Measurements from ENCODE around the gene GALNT1. TPM values are rescaled to one million over a fixed set of nuclear protein-coding genes. Genes with fewer than 3 reads are reported as not detected.

GALNT1 gene
- total and polyA plus RNA-seq, 7 experiments from 2014 or later = 20.9 to 42.0 (median 29.3) TPM

DNA sequence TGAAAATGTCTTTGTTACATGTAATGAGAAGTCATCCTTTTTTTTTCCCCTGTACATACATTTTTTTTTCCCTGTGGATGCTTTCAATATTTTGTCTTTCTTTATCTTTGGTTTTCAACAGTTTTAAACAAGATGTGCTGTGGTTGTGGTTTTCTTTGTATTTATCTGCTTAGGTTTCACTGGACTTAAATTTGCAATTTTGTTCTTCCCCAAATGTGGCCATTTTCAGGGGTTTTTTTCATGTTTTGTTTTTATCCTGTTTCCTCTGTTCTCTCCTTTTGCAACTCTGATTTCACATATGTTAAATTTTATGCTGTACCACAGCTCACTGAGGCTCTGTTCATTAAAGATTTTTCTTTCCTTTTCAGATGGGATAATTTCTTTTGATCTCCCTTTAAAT, 41.7 kb downstream of the GALNT1 start:
- intact Hi-C loops (cut with micrococcal nuclease) = no loop called here
- Mint-ChIP-seq H3K4me3 (peak overlapping the region in 9 of 10 donors; percentile 13 to 82 (median 49)), H3K27ac (peak overlapping the region in 5 of 9 donors; percentile 6 to 75 (median 60)), H3K27me3 (no peaks in the 10 kb centered on the region), H3K36me3 (peaks cover 3 to 25% (median 15%) of the 10 kb centered on the region in 5 donors), H3K9me3 (peaks cover 0 to 14% (median 0%) of the 10 kb centered on the region in 11 donors), H3K4me1 (peaks cover 24 to 41% (median 28%) of the 10 kb centered on the region in 7 donors)
- H3K9me3 ChIP-seq (ENCODE audit: control insufficient read depth in 2 of 3, low read length in 3 of 3) = no peaks in the 10 kb centered on the region
- DNase-seq (no peak), ATAC-seq (no peak)
- ChIA-PET CTCF (no interaction called here), POLR2A (no interaction called here)
- no peak overlapping the region for H3K27ac ChIP-seq (ENCODE audit: low read depth, low read length)
- no peak overlapping the region for H3K4me3 ChIP-seq (ENCODE audit: low read length)
- H3K27me3 ChIP-seq (ENCODE audit: control insufficient read depth in 2 of 2, insufficient read depth in 2 of 2, low read length in 2 of 2) = no peaks in the 10 kb centered on the region
- H3K4me1 ChIP-seq (ENCODE audit: control insufficient read depth in 2 of 2, insufficient read depth in 2 of 2, low read length in 2 of 2) = peaks cover 12 to 16% of the 10 kb centered on the region in 2 donors
- H3K36me3 ChIP-seq (ENCODE audit: control insufficient read depth in 2 of 3, insufficient read depth in 3 of 3, low read length in 3 of 3) = no peaks in the 10 kb centered on the region

DNA sequence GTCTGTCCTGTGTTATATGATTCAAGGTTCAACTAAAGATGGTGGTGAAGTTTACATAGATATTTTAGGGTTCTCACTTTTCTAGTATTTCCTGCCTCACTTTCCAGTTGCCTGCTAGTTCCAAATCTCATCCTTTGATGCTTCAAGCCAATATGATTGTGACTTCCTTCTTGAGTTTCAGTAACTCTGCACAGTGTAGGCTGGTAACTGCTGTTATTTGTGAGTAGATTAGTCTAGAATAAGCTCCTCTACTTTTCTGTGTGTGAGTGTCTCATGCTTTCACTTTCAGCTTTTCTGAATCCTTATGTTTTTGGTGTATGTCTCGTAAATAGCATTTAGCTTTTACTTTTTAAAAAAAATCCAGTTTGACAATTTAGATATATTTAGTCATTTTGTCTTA, 42.6 kb downstream of the GALNT1 start:
- ATAC-seq (no peak), DNase-seq (peak in 4 of 9 donors; percentile 9 to 29 (median 19))
- Histone ChIP-seq H3K27ac (ENCODE audit: low read depth, low read length) (no peak overlapping the region), H3K36me3 (ENCODE audit: control insufficient read depth in 2 of 3, insufficient read depth in 3 of 3, low read length in 3 of 3) (no peaks in the 10 kb centered on the region), H3K9me3 (ENCODE audit: control insufficient read depth in 2 of 3, low read length in 3 of 3) (no peaks in the 10 kb centered on the region), H3K4me1 (ENCODE audit: control insufficient read depth in 2 of 2, insufficient read depth in 2 of 2, low read length in 2 of 2) (peaks cover 12 to 16% of the 10 kb centered on the region in 2 donors), H3K27me3 (ENCODE audit: control insufficient read depth in 2 of 2, insufficient read depth in 2 of 2, low read length in 2 of 2) (no peaks in the 10 kb centered on the region), H3K4me3 (ENCODE audit: low read length) (no peak overlapping the region)
- Mint-ChIP-seq H3K9me3 (peaks cover 0 to 20% (median 0%) of the 10 kb centered on the region in 11 donors), H3K36me3 (peaks cover 3 to 31% (median 23%) of the 10 kb centered on the region in 5 donors), H3K4me3 (peak overlapping the region in 9 of 10 donors; percentile 10 to 82 (median 57)), H3K27ac (peak overlapping the region in 7 of 9 donors; percentile 3 to 75 (median 9)), H3K27me3 (no peaks in the 10 kb centered on the region), H3K4me1 (peaks cover 24 to 41% (median 28%) of the 10 kb centered on the region in 7 donors)
- intact Hi-C loops (cut with micrococcal nuclease) = loop anchor here in 1 of 2 donors (2.0 kb wide), 1 partner anchor 13 kb away; no protein-coding TSS in a partner anchor
- ChIA-PET POLR2A (interaction anchor here (0.6 to 0.9 kb wide), 3 partner anchors 9 to 66 kb away, joined by 3 to 4 read pairs (median 3); no protein-coding TSS in a partner anchor), CTCF (interaction anchor here (0.7 kb wide), 1 partner anchor 30 kb away, joined by 3 read pairs; no protein-coding TSS in a partner anchor)

DNA sequence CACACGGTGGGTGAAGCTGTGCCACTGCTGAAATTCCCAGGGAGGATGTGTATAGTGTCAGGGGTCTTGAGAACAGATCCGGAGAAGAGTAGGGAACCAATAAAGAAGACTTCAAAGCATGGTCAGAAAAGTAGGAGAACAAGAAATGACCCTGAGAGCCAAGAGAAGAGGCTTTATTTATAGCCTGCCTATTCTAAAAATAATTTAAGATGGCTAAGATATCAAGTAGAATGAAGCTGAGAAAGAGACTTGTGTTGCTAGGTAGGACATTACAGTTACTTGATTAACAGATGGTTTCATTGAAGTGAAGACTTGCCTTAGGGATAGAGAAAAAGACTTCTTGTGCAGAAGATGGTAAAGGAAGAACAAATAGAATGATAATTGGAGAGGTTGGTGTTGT, 43.7 kb downstream of the GALNT1 start:
- Mint-ChIP-seq H3K9me3 (peaks cover 0 to 22% (median 1%) of the 10 kb centered on the region in 11 donors), H3K27me3 (no peaks in the 10 kb centered on the region), H3K4me1 (peaks cover 18 to 41% (median 28%) of the 10 kb centered on the region in 7 donors), H3K4me3 (no peak overlapping the region), H3K36me3 (peaks cover 3 to 37% (median 25%) of the 10 kb centered on the region in 5 donors), H3K27ac (no peak overlapping the region)
- no peak overlapping the region for H3K27ac ChIP-seq (ENCODE audit: low read depth, low read length)
- intact Hi-C loops (cut with micrococcal nuclease) = loop anchor here in 1 of 2 donors (1.0 to 2.0 kb wide), 2 partner anchors 8 to 14 kb away; no protein-coding TSS in a partner anchor
- H3K4me1 ChIP-seq (ENCODE audit: control insufficient read depth in 2 of 2, insufficient read depth in 2 of 2, low read length in 2 of 2) = peaks cover 12 to 16% of the 10 kb centered on the region in 2 donors
- ChIA-PET POLR2A (no interaction called here), CTCF (no interaction called here)
- DNase-seq (no peak), ATAC-seq (no peak)
- H3K9me3 ChIP-seq (ENCODE audit: control insufficient read depth in 2 of 3, low read length in 3 of 3) = no peaks in the 10 kb centered on the region
- H3K27me3 ChIP-seq (ENCODE audit: control insufficient read depth in 2 of 2, insufficient read depth in 2 of 2, low read length in 2 of 2) = no peaks in the 10 kb centered on the region
- H3K4me3 ChIP-seq (ENCODE audit: low read length) = no peak overlapping the region
- H3K36me3 ChIP-seq (ENCODE audit: control insufficient read depth in 2 of 3, insufficient read depth in 3 of 3, low read length in 3 of 3) = no peaks in the 10 kb centered on the region

DNA sequence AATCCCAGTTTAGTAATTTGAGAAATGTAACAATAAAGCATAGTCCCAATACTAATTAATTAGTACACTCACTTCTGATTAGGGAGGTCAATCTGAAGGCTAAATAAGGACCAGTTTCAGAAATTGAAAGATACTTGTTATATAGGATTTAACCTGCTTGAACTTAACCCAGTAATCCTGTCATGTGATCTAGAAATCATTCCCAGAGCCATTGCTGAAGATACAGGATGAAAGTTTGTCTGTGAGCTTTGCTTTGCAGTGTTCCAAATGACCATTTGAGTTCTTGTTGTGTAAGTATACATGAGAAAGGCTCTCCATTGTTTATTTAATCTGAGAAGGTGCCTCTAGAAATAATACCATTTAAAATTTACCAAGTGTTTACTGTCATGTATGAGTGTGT, 52.2 kb downstream of the GALNT1 start:
- Histone ChIP-seq H3K4me3 (ENCODE audit: low read length) (no peak overlapping the region), H3K9me3 (ENCODE audit: control insufficient read depth in 2 of 3, low read length in 3 of 3) (peaks cover 0 to 9% (median 0%) of the 10 kb centered on the region in 3 experiments), H3K36me3 (ENCODE audit: control insufficient read depth in 2 of 3, insufficient read depth in 3 of 3, low read length in 3 of 3) (no peaks in the 10 kb centered on the region), H3K27ac (ENCODE audit: low read depth, low read length) (no peak overlapping the region), H3K4me1 (ENCODE audit: control insufficient read depth in 2 of 2, insufficient read depth in 2 of 2, low read length in 2 of 2) (no peaks in the 10 kb centered on the region), H3K27me3 (ENCODE audit: control insufficient read depth in 2 of 2, insufficient read depth in 2 of 2, low read length in 2 of 2) (no peaks in the 10 kb centered on the region)
- Mint-ChIP-seq H3K4me3 (no peak overlapping the region), H3K4me1 (peaks cover 0 to 5% (median 0%) of the 10 kb centered on the region in 7 donors), H3K27ac (no peak overlapping the region), H3K9me3 (peaks cover 0 to 18% (median 3%) of the 10 kb centered on the region in 11 donors), H3K36me3 (peaks cover 12 to 32% (median 22%) of the 10 kb centered on the region in 5 donors), H3K27me3 (no peaks in the 10 kb centered on the region)
- ATAC-seq (no peak), DNase-seq (no peak)
- ChIA-PET POLR2A (no interaction called here), CTCF (no interaction called here)
- intact Hi-C loops (cut with micrococcal nuclease) = no loop called here

DNA sequence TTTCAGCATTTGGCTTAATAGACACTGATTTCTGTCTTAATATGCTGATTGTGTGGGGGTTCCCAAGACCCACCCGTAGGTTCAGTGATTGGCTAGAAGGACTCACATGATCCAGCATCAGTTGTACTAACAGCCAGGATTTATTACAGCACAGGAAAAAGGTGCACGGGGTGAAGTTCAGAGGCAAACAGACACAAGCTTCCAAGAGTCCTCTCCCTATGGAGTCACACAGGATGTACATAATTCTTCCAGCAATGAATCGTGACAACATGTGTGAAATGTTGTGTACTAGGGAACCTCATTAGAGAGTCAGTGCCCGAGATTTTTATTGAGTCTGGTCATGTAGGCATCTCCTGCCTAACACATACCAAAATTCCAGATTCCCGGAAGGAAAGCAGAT, 52.8 kb downstream of the GALNT1 start:
- CTCF ChIA-PET = no interaction called here
- no peak for ATAC-seq
- DNase-seq = no peak
- Mint-ChIP-seq H3K27ac (no peak overlapping the region), H3K36me3 (peaks cover 12 to 32% (median 21%) of the 10 kb centered on the region in 5 donors), H3K4me3 (no peak overlapping the region), H3K27me3 (no peaks in the 10 kb centered on the region), H3K9me3 (peaks cover 0 to 16% (median 3%) of the 10 kb centered on the region in 11 donors), H3K4me1 (peaks cover 0 to 5% (median 0%) of the 10 kb centered on the region in 7 donors)
- no peaks in the 10 kb centered on the region for H3K27me3 ChIP-seq (ENCODE audit: control insufficient read depth in 2 of 2, insufficient read depth in 2 of 2, low read length in 2 of 2)
- peaks cover 0 to 9% (median 0%) of the 10 kb centered on the region in 3 experiments for H3K9me3 ChIP-seq (ENCODE audit: control insufficient read depth in 2 of 3, low read length in 3 of 3)
- H3K36me3 ChIP-seq (ENCODE audit: control insufficient read depth in 2 of 3, insufficient read depth in 3 of 3, low read length in 3 of 3) = no peaks in the 10 kb centered on the region
- intact Hi-C loops (cut with micrococcal nuclease) = no loop called here
- H3K27ac ChIP-seq (ENCODE audit: low read depth, low read length) = no peak overlapping the region
- H3K4me1 ChIP-seq (ENCODE audit: control insufficient read depth in 2 of 2, insufficient read depth in 2 of 2, low read length in 2 of 2) = no peaks in the 10 kb centered on the region
- no peak overlapping the region for H3K4me3 ChIP-seq (ENCODE audit: low read length)
- POLR2A ChIA-PET = no interaction called here

DNA sequence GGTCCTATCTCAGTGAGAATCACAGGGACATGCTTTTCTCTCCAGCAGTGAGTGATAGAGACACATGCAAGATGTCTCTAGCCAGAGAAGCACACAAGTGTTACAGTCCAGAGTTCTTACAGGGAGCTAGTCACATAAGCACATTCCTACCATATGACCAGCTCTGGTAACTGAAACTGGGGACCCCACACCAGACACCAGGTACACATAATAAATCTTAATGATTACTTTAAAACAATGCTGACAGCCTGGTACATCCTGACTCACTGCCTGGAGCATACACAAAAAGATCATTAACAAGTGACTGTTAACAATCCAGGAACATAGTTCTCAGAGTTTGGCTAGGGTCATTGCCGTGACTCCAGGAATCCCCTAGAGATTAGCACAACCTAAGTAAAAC, 53.6 kb downstream of the GALNT1 start:
- ATAC-seq = no peak
- H3K27me3 ChIP-seq (ENCODE audit: control insufficient read depth in 2 of 2, insufficient read depth in 2 of 2, low read length in 2 of 2) = no peaks in the 10 kb centered on the region
- H3K4me1 ChIP-seq (ENCODE audit: control insufficient read depth in 2 of 2, insufficient read depth in 2 of 2, low read length in 2 of 2) = no peaks in the 10 kb centered on the region
- Mint-ChIP-seq H3K4me1 (peaks cover 0 to 5% (median 0%) of the 10 kb centered on the region in 7 donors), H3K4me3 (no peak overlapping the region), H3K27ac (no peak overlapping the region), H3K36me3 (peaks cover 12 to 31% (median 19%) of the 10 kb centered on the region in 5 donors), H3K9me3 (peaks cover 0 to 14% (median 3%) of the 10 kb centered on the region in 11 donors), H3K27me3 (no peaks in the 10 kb centered on the region)
- ChIA-PET CTCF (no interaction called here), POLR2A (no interaction called here)
- intact Hi-C loops (cut with micrococcal nuclease) = no loop called here
- no peaks in the 10 kb centered on the region for H3K36me3 ChIP-seq (ENCODE audit: control insufficient read depth in 2 of 3, insufficient read depth in 3 of 3, low read length in 3 of 3)
- H3K4me3 ChIP-seq (ENCODE audit: low read length) = no peak overlapping the region
- no peak overlapping the region for H3K27ac ChIP-seq (ENCODE audit: low read depth, low read length)
- peaks cover 0 to 9% (median 0%) of the 10 kb centered on the region in 3 experiments for H3K9me3 ChIP-seq (ENCODE audit: control insufficient read depth in 2 of 3, low read length in 3 of 3)
- DNase-seq = no peak

DNA sequence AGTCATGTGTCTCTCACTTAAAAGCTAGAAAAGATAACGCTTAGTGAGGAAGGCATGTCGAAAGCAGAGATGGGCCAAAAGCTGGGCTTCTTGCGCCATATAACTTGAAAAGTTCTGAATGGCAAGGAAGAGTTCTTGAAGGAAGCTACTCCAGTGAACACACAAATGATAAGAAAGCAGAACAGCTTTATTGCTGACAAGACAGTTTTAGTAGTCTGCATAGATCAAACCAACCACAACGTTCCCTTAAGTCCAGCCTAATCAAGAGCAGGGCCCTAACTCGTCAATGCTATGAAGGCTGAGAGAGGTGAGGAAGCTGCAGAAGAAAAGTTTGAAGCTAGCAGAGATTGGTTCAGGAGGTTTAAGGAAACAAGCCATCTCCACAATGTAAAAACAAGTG, 55.7 kb downstream of the GALNT1 start:
- no peaks in the 10 kb centered on the region for H3K27me3 ChIP-seq (ENCODE audit: control insufficient read depth in 2 of 2, insufficient read depth in 2 of 2, low read length in 2 of 2)
- no peaks in the 10 kb centered on the region for H3K4me1 ChIP-seq (ENCODE audit: control insufficient read depth in 2 of 2, insufficient read depth in 2 of 2, low read length in 2 of 2)
- H3K36me3 ChIP-seq (ENCODE audit: control insufficient read depth in 2 of 3, insufficient read depth in 3 of 3, low read length in 3 of 3) = no peaks in the 10 kb centered on the region
- H3K27ac ChIP-seq (ENCODE audit: low read depth, low read length) = no peak overlapping the region
- peaks cover 0 to 9% (median 0%) of the 10 kb centered on the region in 3 experiments for H3K9me3 ChIP-seq (ENCODE audit: control insufficient read depth in 2 of 3, low read length in 3 of 3)
- H3K27ac Mint-ChIP-seq = peak overlapping the region in 1 of 9 donors; percentile 75
- intact Hi-C loops (cut with micrococcal nuclease) = no loop called here
- H3K27me3 Mint-ChIP-seq = no peaks in the 10 kb centered on the region
- ChIA-PET POLR2A (no interaction called here), CTCF (no interaction called here)
- ATAC-seq (no peak), DNase-seq (no peak)
- peaks cover 0 to 14% (median 3%) of the 10 kb centered on the region in 11 donors for H3K9me3 Mint-ChIP-seq
- no peak overlapping the region for H3K4me3 ChIP-seq (ENCODE audit: low read length)
- peaks cover 12 to 37% (median 22%) of the 10 kb centered on the region in 5 donors for H3K36me3 Mint-ChIP-seq
- H3K4me1 Mint-ChIP-seq = peaks cover 0 to 5% (median 0%) of the 10 kb centered on the region in 7 donors
- no peak overlapping the region for H3K4me3 Mint-ChIP-seq

Measured in naive thymus-derived CD4-positive, alpha-beta T cell (primary cell).